ENCODE data around the gene CAVIN4.

The CAVIN4 gene

GRCh38 chr9:100598641-100599145 lies 20.8 kb downstream of the CAVIN4 start:
- H3K4me3 ChIP-seq (ENCODE audit: low read length): peak overlapping the region; percentile 62
- TF ChIP-seq CTCF (IDR thresholded peaks at IDR 0.05; ENCODE audit: insufficient read depth, low read depth, low read length, missing control alignments): no peak
- DNase-seq (ENCODE audit: low read depth): peak; percentile 86

GRCh38 chr9:100600521-100601079 lies 22.7 kb downstream of the CAVIN4 start:
- no peak overlapping the region for H3K4me3 ChIP-seq (ENCODE audit: low read length)
- peak; percentile 38 for DNase-seq (ENCODE audit: low read depth)
- no peak for TF ChIP-seq CTCF (IDR thresholded peaks at IDR 0.05; ENCODE audit: insufficient read depth, low read depth, low read length, missing control alignments)

GRCh38 chr9:100601216-100601615 lies 23.3 kb downstream of the CAVIN4 start:
- no peak overlapping the region for H3K4me3 ChIP-seq (ENCODE audit: low read length)
- DNase-seq (ENCODE audit: low read depth): peak; percentile 71
- TF ChIP-seq CTCF (IDR thresholded peaks at IDR 0.05; ENCODE audit: insufficient read depth, low read depth, low read length, missing control alignments): peak; percentile 91

GRCh38 chr9:100602342-100602801 lies 24.5 kb downstream of the CAVIN4 start:
- peak; percentile 77 for DNase-seq (ENCODE audit: low read depth)
- TF ChIP-seq CTCF (IDR thresholded peaks at IDR 0.05; ENCODE audit: insufficient read depth, low read depth, low read length, missing control alignments): peak; percentile 87
- H3K4me3 ChIP-seq (ENCODE audit: low read length): no peak overlapping the region

GRCh38 chr9:100605405-100605804 lies 27.5 kb downstream of the CAVIN4 start:
- no peak for TF ChIP-seq CTCF (IDR thresholded peaks at IDR 0.05; ENCODE audit: insufficient read depth, low read depth, low read length, missing control alignments)
- no peak for DNase-seq (ENCODE audit: low read depth)
- H3K4me3 ChIP-seq (ENCODE audit: low read length): no peak overlapping the region

- TF ChIP-seq CTCF (IDR thresholded peaks at IDR 0.05; ENCODE audit: insufficient read depth, low read depth, low read length, missing control alignments): no peak
- no peak overlapping the region for H3K4me3 ChIP-seq (ENCODE audit: low read length)
- DNase-seq (ENCODE audit: low read depth): no peak
Measured at GRCh38 chr9:100619194-100619593, 41.3 kb downstream of the CAVIN4 start.

- no peak for DNase-seq (ENCODE audit: low read depth)
- no peak for TF ChIP-seq CTCF (IDR thresholded peaks at IDR 0.05; ENCODE audit: insufficient read depth, low read depth, low read length, missing control alignments)
- H3K4me3 ChIP-seq (ENCODE audit: low read length): no peak overlapping the region
Measured at GRCh38 chr9:100619665-100620064, 41.8 kb downstream of the CAVIN4 start.
